SK-N-MC (cell line): ENCODE results near the gene CSPG5.

ENCODE experiments used
- EZH2 ChIP-seq: fragments of 200-600 bp; sonication (generic); IDR thresholded peaks from one replicate; pipeline ENCODE4 v1.6.1; 2017; ENCODE audit warnings: antibody characterized with exemption
- FOXP2 ChIP-seq: optimal IDR thresholded peaks from 2 replicates; pipeline ENCODE3; 2011; ENCODE audit warnings: mild to moderate bottlenecking, moderate library complexity; ENCODE audit not compliant: insufficient read depth; ENCODE audit errors: extremely low read length, control extremely low read depth
- POLR2AphosphoS5 ChIP-seq: IDR thresholded peaks from 2 replicates; pipeline ENCODE4 v1.6.1; 2012; ENCODE audit warnings: mild to moderate bottlenecking, low read depth, low read length, borderline replicate concordance

DNA sequence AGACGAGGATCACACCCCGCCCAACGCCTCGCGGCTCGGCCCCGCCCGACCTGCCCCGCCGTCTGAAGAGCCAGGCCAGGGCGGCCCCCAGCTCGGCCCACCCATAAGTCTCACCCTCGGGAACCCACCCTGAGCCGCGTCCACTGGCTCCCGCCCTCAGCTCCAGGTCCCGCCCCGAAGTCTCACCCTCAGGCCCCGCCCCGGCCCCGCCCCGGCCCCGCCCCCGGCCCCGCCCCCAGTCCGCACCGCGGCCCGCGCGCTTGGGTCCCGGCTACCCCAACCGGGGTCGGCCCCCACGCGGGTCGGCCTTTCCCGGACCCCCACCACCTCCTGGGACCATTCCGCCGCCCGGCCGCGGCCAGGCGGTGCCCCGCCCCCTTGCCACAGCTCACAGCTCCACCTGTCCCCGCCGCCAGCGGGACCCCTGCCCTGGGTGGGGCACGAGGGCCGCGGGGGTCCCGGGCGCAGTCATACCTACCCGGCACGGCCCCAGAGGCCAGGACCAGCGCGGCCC is 489 bp downstream of the CSPG5 start:
- TF ChIP-seq POLR2AphosphoS5: no peak
- no peak for TF ChIP-seq EZH2
- no peak for TF ChIP-seq FOXP2
